ENCODE data around the gene MAPK1IP1L.

GRCh38 chr14:55053018-55053417, 1.6 kb downstream of the MAPK1IP1L start:
- no peak for TF ChIP-seq CTCF (conservative IDR thresholded peaks at IDR 0.05; ENCODE audit: low read length)
- no peak for TF ChIP-seq EZH2phosphoT487 (IDR thresholded peaks at IDR 0.05; ENCODE audit: borderline replicate concordance, low read depth, low read length)
